HAP-1 (cell line): ENCODE results near the gene PTX3.

ENCODE experiments used
- DNase-seq, 2 experiments: peaks; one replicate each; pipeline ENCODE4 v3.0.0-alpha.2; 2016 to 2020; ENCODE audit warnings: low spot score in 2 of 2
- H3K27me3 ChIP-seq: fragments of 250-450 bp; sonication (Bioruptor Pico); 2 replicates; pipeline ENCODE4 v1.5.1; 2020; ENCODE audit warnings: low read depth, mild to moderate bottlenecking, moderate library complexity
- H3K36me3 ChIP-seq: fragments of 250-450 bp; sonication (Bioruptor Pico); replicated peaks from 2 replicates; pipeline ENCODE4 v1.5.1; 2020; ENCODE audit warnings: mild to moderate bottlenecking
- H3K4me1 ChIP-seq: fragments of 250-450 bp; sonication (Bioruptor Pico); 2 replicates; pipeline ENCODE4 v1.5.1; 2020; ENCODE audit warnings: mild to moderate bottlenecking
- H3K4me3 ChIP-seq: fragments of 250-450 bp; sonication (Bioruptor Pico); 2 replicates; pipeline ENCODE4 v1.5.1; 2020; ENCODE audit warnings: mild to moderate bottlenecking, moderate library complexity
- H3K9me3 ChIP-seq: fragments of 250-450 bp; sonication (Bioruptor Pico); 2 replicates; pipeline ENCODE4 v1.5.1; 2020; ENCODE audit warnings: mild to moderate bottlenecking, moderate library complexity
- in situ Hi-C: fragments of 300-500 bp; cut with MboI; formaldehyde crosslinking; loops from 3 replicates; pipeline ENCODE4 v1.14.3; 2020; ENCODE audit warnings: low sequenced_read_pairs, inconsistent platforms, mixed read lengths

The PTX3 gene

GRCh38 chr3:157436583-157437291, at the start of gene PTX3:
Gene PTX3 (plus strand): TSS chr3:157436850. CDS start chr3:157436934, 84 bp downstream.
- in situ Hi-C loops: no loop called here
- Histone ChIP-seq H3K4me3 (peak within 1 kb of the TSS; percentile 26), H3K9me3 (no peaks in the 10 kb centered on the region), H3K36me3 (no peaks in the 10 kb centered on the region), H3K4me1 (peaks cover 3% of the 10 kb centered on the region; the same call in 1 of the 2 replicates), H3K27me3 (peaks cover 42% of the 10 kb centered on the region)
- DNase-seq: peak in 1 of 2 experiments; percentile 8

GRCh38 chr3:157387708-157388435, 48.8 kb upstream of the PTX3 start:
- Histone ChIP-seq H3K9me3 (no peaks in the 10 kb centered on the region), H3K36me3 (no peaks in the 10 kb centered on the region), H3K4me1 (no peaks in the 10 kb centered on the region), H3K4me3 (no peak overlapping the region), H3K27me3 (peaks cover 7% of the 10 kb centered on the region; the same call in 1 of the 2 replicates)
- peak; percentile 26 to 42 for DNase-seq
- in situ Hi-C loops: no loop called here

GRCh38 chr3:157388976-157389375, 47.7 kb upstream of the PTX3 start:
- in situ Hi-C loops: no loop called here
- H3K4me1 ChIP-seq: no peaks in the 10 kb centered on the region
- no peaks in the 10 kb centered on the region for H3K9me3 ChIP-seq
- H3K36me3 ChIP-seq: no peaks in the 10 kb centered on the region
- H3K4me3 ChIP-seq: no peak overlapping the region
- peaks cover 2% of the 10 kb centered on the region; the same call in 1 of the 2 replicates for H3K27me3 ChIP-seq
- no peak for DNase-seq

GRCh38 chr3:157390713-157391515, 45.7 kb upstream of the PTX3 start:
- no peak for DNase-seq
- H3K36me3 ChIP-seq: no peaks in the 10 kb centered on the region
- H3K4me1 ChIP-seq: no peaks in the 10 kb centered on the region
- in situ Hi-C loops: no loop called here
- no peaks in the 10 kb centered on the region for H3K9me3 ChIP-seq
- no peaks in the 10 kb centered on the region; the same call in 1 of the 2 replicates for H3K27me3 ChIP-seq
- H3K4me3 ChIP-seq: no peak overlapping the region

- no peak for DNase-seq
- in situ Hi-C loops: no loop called here
- H3K4me1 ChIP-seq: no peaks in the 10 kb centered on the region
These were observed 44.5 kb upstream of the PTX3 start for GRCh38 chr3:157392104-157392503.

GRCh38 chr3:157393113-157393512, 43.5 kb upstream of the PTX3 start:
- Histone ChIP-seq H3K4me1 (no peaks in the 10 kb centered on the region), H3K27me3 (0 out of 2 replicates have a peak, but pooled peaks cover 5% of the 10 kb centered on the region), H3K9me3 (no peaks in the 10 kb centered on the region), H3K36me3 (no peaks in the 10 kb centered on the region), H3K4me3 (no peak overlapping the region)
- no peak for DNase-seq
- in situ Hi-C loops: no loop called here

More at GRCh38 chr3:157392104-157392503, 44.5 kb upstream of the PTX3 start:
- no peaks in the 10 kb centered on the region for H3K9me3 ChIP-seq
- 0 out of 2 replicates have a peak, but pooled peaks cover under 1% of the 10 kb centered on the region for H3K27me3 ChIP-seq
- no peaks in the 10 kb centered on the region for H3K36me3 ChIP-seq
- no peak overlapping the region for H3K4me3 ChIP-seq

GRCh38 chr3:157394411-157394810, 42.2 kb upstream of the PTX3 start:
- Histone ChIP-seq H3K9me3 (no peaks in the 10 kb centered on the region), H3K4me3 (no peak overlapping the region), H3K36me3 (no peaks in the 10 kb centered on the region), H3K4me1 (no peaks in the 10 kb centered on the region), H3K27me3 (0 out of 2 replicates have a peak, but pooled peaks cover 5% of the 10 kb centered on the region)
- DNase-seq: no peak
- in situ Hi-C loops: no loop called here

- DNase-seq: no peak
- H3K4me3 ChIP-seq: no peak overlapping the region
- H3K27me3 ChIP-seq: peaks cover 22% of the 10 kb centered on the region
- no peaks in the 10 kb centered on the region for H3K4me1 ChIP-seq
- in situ Hi-C loops: no loop called here
- H3K36me3 ChIP-seq: no peaks in the 10 kb centered on the region
- no peaks in the 10 kb centered on the region for H3K9me3 ChIP-seq
These were observed 38.1 kb upstream of the PTX3 start for GRCh38 chr3:157398598-157398997.

- no peak overlapping the region for H3K4me3 ChIP-seq
- in situ Hi-C loops: no loop called here
- H3K27me3 ChIP-seq: peaks cover 17% of the 10 kb centered on the region
- no peaks in the 10 kb centered on the region for H3K9me3 ChIP-seq
- DNase-seq: no peak
- H3K4me1 ChIP-seq: no peaks in the 10 kb centered on the region
- H3K36me3 ChIP-seq: no peaks in the 10 kb centered on the region
These were observed 32.3 kb upstream of the PTX3 start for GRCh38 chr3:157404381-157404780.

GRCh38 chr3:157405457-157405856, 31.2 kb upstream of the PTX3 start:
- Histone ChIP-seq H3K36me3 (no peaks in the 10 kb centered on the region), H3K9me3 (no peaks in the 10 kb centered on the region), H3K4me3 (no peak overlapping the region), H3K4me1 (no peaks in the 10 kb centered on the region), H3K27me3 (peaks cover 15% of the 10 kb centered on the region)
- in situ Hi-C loops: no loop called here
- DNase-seq: no peak

- in situ Hi-C loops: no loop called here
These were observed 30.3 kb upstream of the PTX3 start for GRCh38 chr3:157406394-157406793.

GRCh38 chr3:157407769-157408168, 28.9 kb upstream of the PTX3 start:
- no peak overlapping the region for H3K4me3 ChIP-seq
- H3K4me1 ChIP-seq: no peaks in the 10 kb centered on the region
- DNase-seq: no peak
- H3K36me3 ChIP-seq: no peaks in the 10 kb centered on the region
- H3K9me3 ChIP-seq: no peaks in the 10 kb centered on the region
- H3K27me3 ChIP-seq: no peaks in the 10 kb centered on the region
- in situ Hi-C loops: no loop called here

More at GRCh38 chr3:157406394-157406793, 30.3 kb upstream of the PTX3 start:
- DNase-seq: no peak
- Histone ChIP-seq H3K4me1 (no peaks in the 10 kb centered on the region), H3K9me3 (no peaks in the 10 kb centered on the region), H3K27me3 (peaks cover 9% of the 10 kb centered on the region), H3K36me3 (no peaks in the 10 kb centered on the region), H3K4me3 (no peak overlapping the region)

- in situ Hi-C loops: no loop called here
- DNase-seq: no peak
- H3K9me3 ChIP-seq: no peaks in the 10 kb centered on the region
These were observed 28.0 kb upstream of the PTX3 start for GRCh38 chr3:157408499-157409149.

More at GRCh38 chr3:157408499-157409149, 28.0 kb upstream of the PTX3 start:
- Histone ChIP-seq H3K4me1 (no peaks in the 10 kb centered on the region), H3K27me3 (no peaks in the 10 kb centered on the region), H3K36me3 (no peaks in the 10 kb centered on the region), H3K4me3 (no peak overlapping the region)
